Ovary (tissue), 9 donors: Measurements from ENCODE around the gene SERPINF2. TPM values are rescaled to one million over a fixed set of nuclear protein-coding genes. Genes with fewer than 3 reads are reported as not detected.

ENCODE experiments used
- DNase-seq, 5 donors: peaks; one replicate each; pipeline ENCODE4 v3.0.0-alpha.2; 2019 to 2020
- H3K27ac ChIP-seq, 2 donors: fragments of 200-600 bp; one replicate each; pipeline versions ENCODE4 v1.5.1 to v1.8.0; 2019 to 2022
- H3K27me3 ChIP-seq: fragments of 200-600 bp; one replicate; pipeline ENCODE4 v1.8.0; 2022
- H3K36me3 ChIP-seq: fragments of 200-600 bp; sonication (generic); one replicate; pipeline ENCODE4 v1.5.1; 2019
- H3K4me1 ChIP-seq: one replicate; pipeline ENCODE4 v1.8.1; 2013; ENCODE audit warnings: mild to moderate bottlenecking, moderate library complexity; ENCODE audit not compliant: insufficient read depth
- H3K4me3 ChIP-seq: fragments of 200-600 bp; sonication (generic); one replicate; pipeline ENCODE4 v1.5.1; 2017
- H3K9me3 ChIP-seq, 2 donors: fragments of 200-600 bp in 1 of 2; sonication (generic) in 1 of 2; one replicate each; pipeline versions ENCODE4 v1.5.1 to v1.8.1; 2013 to 2019; ENCODE audit warnings: mild to moderate bottlenecking in 1 of 2, moderate library complexity in 1 of 2
- CTCF ChIP-seq, 3 donors: fragments of 450-650 bp in 2 of 3; fragments of 200-600 bp in 1 of 3; IDR thresholded peaks; one replicate each; pipeline versions ENCODE4 v1.5.1 to v1.8.0; 2016 to 2022; ENCODE audit warnings: antibody characterized with exemption in 3 of 3, mild to moderate bottlenecking in 1 of 3
- EP300 ChIP-seq: sonication (generic); formaldehyde crosslinking; IDR thresholded peaks from one replicate; pipeline ENCODE4 v1.6.1; 2017; ENCODE audit warnings: antibody characterized with exemption
- POLR2A ChIP-seq: fragments of 450-650 bp; IDR thresholded peaks from one replicate; pipeline ENCODE4 v1.6.1; 2017; ENCODE audit warnings: antibody characterized with exemption, mild to moderate bottlenecking, moderate library complexity
- WGBS, 3 donors: extraction: QIAGEN DNeasy Blood & Tissue Kit in 1 of 3; methylation state at CpG; one replicate each; pipeline versions ENCODE4 v1.1.5 to v1.1.7; 2013 to 2017; 5-methylcytosine and 5-hydroxymethylcytosine counted together
- intact Hi-C, 4 donors: fragments of 100-400 bp; cut with DNase I; formaldehyde crosslinking; loops; one replicate each; pipeline versions ENCODE4 v1.11.0 to v1.15.1; 2022 to 2023
- polyA plus RNA-seq, 2 donors: library from polyadenylated mRNA; stranded (reverse); fragments of 200-250 nt in 1 of 2; fragments of 350-450 nt in 1 of 2; fragmentation: Illumina TruSeq in 1 of 2; extraction: RNeasy Lipid Tissue Mini Kit (QIAGEN cat#74804) in 1 of 2; gene quantifications; one replicate each; pipeline ENCODE4 v1.2.3, GENCODE V29; 2013 to 2014
- total RNA-seq, 7 donors: library from RNA; depleted of rRNA in 2 of 7; stranded (reverse); fragments of >200 nt in 2 of 7; fragmentation: NEBNext Ultra II Directional in 3 of 7; extraction: Animal tissue kit (Norgen Biotek cat#: 25700) in 3 of 7; gene quantifications; one replicate each; pipeline versions ENCODE4 v1.1.0 to v1.2.4, GENCODE V29; 2016 to 2023
- donor health status: DM: no; HTN: no; CAD: no; lungs with moderate emphysema.
- donor health status: DM: no; HTN: no; CAD: no.
- donor health status: Bipolar disorder and iron deficiency.
- donor health status: DM: yes; HTN: yes; CAD: no.
- donor health status: DM: no; HTN: no; CAD: no.
- donor health status: DM: yes; HTN: yes; CAD: no.

SERPINF2 gene
- total and polyA plus RNA-seq, 9 donors = 1.7 to 45.2 (median 4.5) TPM

- H3K4me1 ChIP-seq = peaks cover 21% of the 10 kb centered on the region
- WGBS, 3 donors = 82 to 87% (median 82%) methylated on average over 25 to 28 of the region's 28 CpGs
- H3K36me3 ChIP-seq = no peaks in the 10 kb centered on the region
- no peaks in the 10 kb centered on the region for H3K27me3 ChIP-seq
- intact Hi-C loops = loop anchor here in 2 of 4 donors (5.0 kb wide), 1 partner anchor 34 kb away; the partner anchor contains the start of gene SERPINF1 (in 2 of the 2)
- peak overlapping the region in 1 of 2 donors; percentile 100 for H3K27ac ChIP-seq
- no peaks in the 10 kb centered on the region for H3K9me3 ChIP-seq
- TF ChIP-seq CTCF (IDR thresholded peaks at IDR 0.05) (no peak), EP300 (no peak), POLR2A (no peak)
- DNase-seq = peak in 4 of 5 donors; percentile 11 to 44 (median 32)
- H3K4me3 ChIP-seq = no peak overlapping the region
These were observed 14.6 kb upstream of the SERPINF2 start for GRCh38 chr17:1727876-1728630.

GRCh38 chr17:1729966-1730325 is 12.7 kb upstream of the SERPINF2 start:
- no peak overlapping the region for H3K4me3 ChIP-seq
- intact Hi-C loops = loop anchor here in 2 of 4 donors (5.0 kb wide), 1 partner anchor 32 kb away; the partner anchor contains the start of gene SERPINF1 (in 2 of the 2)
- TF ChIP-seq POLR2A (no peak), CTCF (IDR thresholded peaks at IDR 0.05) (no peak), EP300 (no peak)
- no peak for DNase-seq
- no peaks in the 10 kb centered on the region for H3K9me3 ChIP-seq
- peaks cover 21% of the 10 kb centered on the region for H3K4me1 ChIP-seq
- WGBS, 3 donors = 7 to 21% (median 9%) methylated on average over 15 of the region's 15 CpGs
- peak overlapping the region; percentile 97 to 100 for H3K27ac ChIP-seq
- H3K27me3 ChIP-seq = no peaks in the 10 kb centered on the region
- H3K36me3 ChIP-seq = no peaks in the 10 kb centered on the region

GRCh38 chr17:1730326-1731193 is 12.1 kb upstream of the SERPINF2 start:
- no peaks in the 10 kb centered on the region for H3K36me3 ChIP-seq
- peak overlapping the region; percentile 97 to 100 for H3K27ac ChIP-seq
- peak; percentile 96 to 99 (median 98) for DNase-seq
- H3K4me3 ChIP-seq = peak overlapping the region; percentile 25
- WGBS, 3 donors = 22 to 43% (median 28%) methylated on average over 37 to 40 of the region's 40 CpGs
- TF ChIP-seq CTCF (IDR thresholded peaks at IDR 0.05) = peak in 1 of 3 donors; percentile 18
- peak; percentile 79 for TF ChIP-seq POLR2A
- no peak for TF ChIP-seq EP300
- intact Hi-C loops = no loop called here
- no peaks in the 10 kb centered on the region for H3K9me3 ChIP-seq
- H3K4me1 ChIP-seq = peaks cover 15% of the 10 kb centered on the region
- no peaks in the 10 kb centered on the region for H3K27me3 ChIP-seq

- WGBS, 3 donors = 58 to 69% (median 61%) methylated on average over 10 of the region's 10 CpGs
- DNase-seq = no peak
- H3K9me3 ChIP-seq = no peaks in the 10 kb centered on the region
- peak overlapping the region; percentile 97 to 100 for H3K27ac ChIP-seq
- no peak overlapping the region for H3K4me3 ChIP-seq
- intact Hi-C loops = no loop called here
- no peaks in the 10 kb centered on the region for H3K27me3 ChIP-seq
- no peaks in the 10 kb centered on the region for H3K36me3 ChIP-seq
- TF ChIP-seq EP300 (no peak), CTCF (IDR thresholded peaks at IDR 0.05) (no peak), POLR2A (no peak)
- peaks cover 18% of the 10 kb centered on the region for H3K4me1 ChIP-seq
These were observed 11.5 kb upstream of the SERPINF2 start for GRCh38 chr17:1731194-1731506.
